ENCODE results near the gene STX18. TPM values are rescaled to one million over a fixed set of nuclear protein-coding genes. Genes with fewer than 3 reads are reported as not detected.
"Not testable (repeated sequence)": the region's sequence is repeated elsewhere in the genome, so short reads cannot be mapped to it uniquely, and the experiment has no call there.

Gene STX18
- total RNA-seq, 1 donor from 2014 or later: 23.5 TPM

- DNase-seq (ENCODE audit: low spot score): no peak
- intact Hi-C loops (cut with DNase I): no loop called here
- ATAC-seq: no peak
Observed at GRCh38 chr4:4490041-4490440, 51.8 kb downstream of the STX18 start.

DNA sequence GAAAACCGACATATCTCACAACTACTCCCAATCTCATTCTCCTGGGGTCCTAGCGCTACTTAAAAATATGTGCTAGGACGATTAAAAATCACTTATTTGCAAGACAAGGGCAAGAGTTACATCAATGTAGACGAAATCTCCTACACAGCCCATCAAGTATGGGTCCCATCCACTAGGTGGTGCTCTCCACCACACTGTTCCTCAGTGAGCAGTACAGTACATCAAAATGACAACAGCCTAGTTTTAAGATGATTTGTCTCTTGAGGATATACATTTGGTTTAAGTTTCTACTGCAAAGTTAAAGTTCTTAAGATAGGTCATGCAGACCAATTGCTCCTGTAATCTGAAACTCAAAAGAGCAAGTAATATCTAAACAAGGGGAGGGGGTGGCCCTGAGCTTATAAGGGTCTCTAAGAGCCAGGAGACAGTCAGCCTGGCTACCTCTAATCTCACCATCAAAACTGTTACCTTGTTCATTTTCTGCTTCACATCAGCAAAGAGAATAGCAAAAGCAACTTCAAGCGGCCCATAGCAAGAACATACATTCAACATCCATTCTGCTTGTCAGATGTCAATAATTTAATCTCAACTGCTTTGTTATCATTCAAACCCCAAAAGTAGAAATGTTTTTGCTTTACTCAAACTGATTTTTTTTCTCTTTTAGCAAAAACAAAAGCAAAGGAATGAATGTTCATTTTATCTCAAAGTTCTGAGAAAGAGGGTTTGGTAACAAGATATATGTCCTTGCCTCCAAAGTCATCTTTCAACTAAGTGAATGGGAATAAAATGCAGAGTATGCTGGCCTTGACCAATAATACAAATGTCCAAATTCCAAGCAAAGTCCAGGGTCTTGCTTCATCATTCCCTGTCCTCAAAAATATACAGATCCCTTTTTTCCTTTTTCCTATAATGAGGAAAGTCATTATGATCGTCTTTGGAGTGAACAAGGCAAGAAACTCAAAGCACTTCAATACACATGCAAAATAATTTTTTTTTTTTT, 53.1 kb downstream of the STX18 start:
- DNase-seq (ENCODE audit: low spot score) (peak; percentile 81), ATAC-seq (peak; percentile 87)
- intact Hi-C loops (cut with DNase I): no loop called here

GRCh38 chr4:4486969-4487368, 54.9 kb downstream of the STX18 start:
- DNase-seq (ENCODE audit: low spot score) (no peak), ATAC-seq (no peak)
- intact Hi-C loops (cut with DNase I): no loop called here

GRCh38 chr4:4485806-4486205, 56.0 kb downstream of the STX18 start:
- DNase-seq (ENCODE audit: low spot score): no peak
- intact Hi-C loops (cut with DNase I): no loop called here
- ATAC-seq: no peak

DNA sequence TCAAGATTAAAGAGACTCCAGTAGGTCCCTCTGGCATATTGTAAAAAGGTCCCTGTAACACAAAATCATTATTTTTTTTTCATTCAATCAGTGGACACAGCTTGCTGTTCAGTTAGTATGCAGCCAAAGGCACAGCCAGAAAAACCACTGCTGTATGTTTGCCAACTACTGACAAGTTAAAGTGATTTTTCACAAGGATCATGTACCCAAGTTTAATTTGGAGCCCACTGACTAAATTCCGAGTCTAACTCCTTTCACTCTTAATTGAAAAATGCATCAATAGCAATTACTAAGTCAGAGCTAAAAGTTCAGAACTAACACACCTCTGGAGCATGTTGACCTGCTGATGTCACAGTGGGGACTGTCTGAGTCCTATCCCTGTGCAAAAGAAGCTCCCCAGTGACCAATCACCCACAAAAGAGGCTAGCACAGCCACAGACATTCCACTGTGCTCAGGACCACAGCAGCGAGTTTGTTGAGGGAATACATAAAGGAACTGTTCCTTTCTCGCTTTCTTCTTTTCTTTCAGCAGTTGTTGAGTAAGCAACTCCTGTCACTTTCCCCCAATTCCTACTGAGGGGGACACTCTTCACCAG, 60.4 kb downstream of the STX18 start:
- ATAC-seq: no peak
- intact Hi-C loops (cut with DNase I): no loop called here
- no peak for DNase-seq (ENCODE audit: low spot score)

- intact Hi-C loops (cut with DNase I): no loop called here
- ATAC-seq (peak; percentile 80), DNase-seq (ENCODE audit: low spot score) (no peak)
Observed at GRCh38 chr4:4480685-4481398, 61.0 kb downstream of the STX18 start.

GRCh38 chr4:4480205-4480604, 61.6 kb downstream of the STX18 start:
- intact Hi-C loops (cut with DNase I): no loop called here
- ATAC-seq (no peak), DNase-seq (ENCODE audit: low spot score) (no peak)

GRCh38 chr4:4479366-4479765, 62.5 kb downstream of the STX18 start:
- intact Hi-C loops (cut with DNase I): no loop called here
- no peak for DNase-seq (ENCODE audit: low spot score)
- no peak for ATAC-seq

GRCh38 chr4:4477796-4478195, 64.1 kb downstream of the STX18 start:
- intact Hi-C loops (cut with DNase I): no loop called here

GRCh38 chr4:4477391-4477790, 64.5 kb downstream of the STX18 start:
- DNase-seq (ENCODE audit: low spot score) (no peak), ATAC-seq (no peak)
- intact Hi-C loops (cut with DNase I): no loop called here

More at GRCh38 chr4:4477796-4478195, 64.1 kb downstream of the STX18 start:
- ATAC-seq (no peak), DNase-seq (ENCODE audit: low spot score) (no peak)

GRCh38 chr4:4474476-4474875, 67.4 kb downstream of the STX18 start:
- ATAC-seq: no peak
- DNase-seq (ENCODE audit: low spot score): no peak
- intact Hi-C loops (cut with DNase I): no loop called here

DNA sequence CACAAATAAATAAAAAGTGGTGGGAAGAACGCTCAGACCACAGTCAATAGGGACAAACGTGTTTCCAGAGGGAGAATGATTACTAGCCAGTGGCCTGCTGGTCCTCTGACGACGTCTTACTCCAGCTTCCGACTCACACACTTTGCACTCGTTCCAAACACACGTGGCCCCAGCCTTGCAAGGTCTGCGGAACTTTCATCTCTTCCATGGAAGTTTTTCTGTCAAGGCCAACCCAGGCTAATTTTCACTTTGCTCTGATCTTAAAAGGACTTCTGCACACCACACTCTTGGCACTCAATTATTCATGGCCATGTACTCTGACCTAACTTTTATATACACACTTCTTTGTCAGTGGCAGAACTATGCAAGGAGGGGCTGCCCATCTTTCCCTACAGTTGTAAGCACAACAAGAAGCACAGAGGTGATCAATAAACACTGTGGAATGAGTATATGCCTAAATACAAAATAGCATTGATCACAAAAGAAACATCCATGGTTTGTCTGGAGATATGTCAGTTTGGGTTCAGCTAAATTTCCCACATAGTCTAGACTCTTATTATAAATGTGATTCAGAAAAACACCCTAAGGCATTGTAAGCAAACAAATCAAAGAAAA, 69.4 kb downstream of the STX18 start:
- ATAC-seq (no peak), DNase-seq (ENCODE audit: low spot score) (no peak)
- intact Hi-C loops (cut with DNase I): no loop called here

- DNase-seq (ENCODE audit: low spot score) (no peak), ATAC-seq (no peak)
- intact Hi-C loops (cut with DNase I): no loop called here
Observed at GRCh38 chr4:4471195-4471594, 70.7 kb downstream of the STX18 start.

GRCh38 chr4:4470208-4470607, 71.6 kb downstream of the STX18 start:
- intact Hi-C loops (cut with DNase I): no loop called here
- ATAC-seq: no peak

DNA sequence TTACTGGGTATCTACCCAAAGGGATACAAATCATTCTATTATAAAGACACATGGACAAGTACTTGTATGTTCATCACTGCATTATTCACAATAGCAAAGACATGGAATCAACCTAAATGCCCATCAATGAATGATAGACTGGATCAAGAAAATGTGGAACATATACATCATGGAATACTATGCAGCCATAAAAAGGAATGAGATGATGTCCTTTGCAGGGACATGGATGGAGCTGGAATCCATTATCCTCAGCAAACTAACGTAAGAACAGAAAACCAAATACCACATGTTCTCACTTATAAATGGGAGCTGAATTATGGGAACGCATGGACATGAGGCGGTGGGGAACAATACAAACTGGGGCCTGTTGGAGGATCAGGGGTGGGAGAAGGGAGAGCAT, 76.6 kb downstream of the STX18 start:
- DNase-seq (ENCODE audit: low spot score); intact Hi-C loops (cut with DNase I); ATAC-seq: not testable (repeated sequence)

More at GRCh38 chr4:4470208-4470607, 71.6 kb downstream of the STX18 start:
- no peak for DNase-seq (ENCODE audit: low spot score)

GRCh38 chr4:4462970-4463369, 78.9 kb downstream of the STX18 start:
- DNase-seq (ENCODE audit: low spot score) (no peak), ATAC-seq (no peak)
- intact Hi-C loops (cut with DNase I): no loop called here

GRCh38 chr4:4461850-4462249, 80.0 kb downstream of the STX18 start:
- intact Hi-C loops (cut with DNase I): no loop called here
- ATAC-seq (no peak), DNase-seq (ENCODE audit: low spot score) (no peak)

- DNase-seq (ENCODE audit: low spot score) (no peak), ATAC-seq (no peak)
- intact Hi-C loops (cut with DNase I): no loop called here
Observed at GRCh38 chr4:4461178-4461577, 80.7 kb downstream of the STX18 start.

- ATAC-seq (no peak), DNase-seq (ENCODE audit: low spot score) (no peak)
- intact Hi-C loops (cut with DNase I): no loop called here
Observed at GRCh38 chr4:4460759-4461158, 81.1 kb downstream of the STX18 start.

All from sciatic nerve (tissue), 2 donors.